Cerebellar nuclear complex (tissue), 1 donor: Measurements from ENCODE around the gene CRX.
"Not testable (repeated sequence)": the region's sequence is repeated elsewhere in the genome, so short reads cannot be mapped to it uniquely, and the experiment has no call there.

Experiments used
- DNase-seq, 2 experiments: peaks; one replicate each; lab custom pipeline; 2025; lab: John Stamatoyannopoulos, UW

The CRX gene

GRCh38 chr19:47803671-47804070 is 18.1 kb upstream of the CRX start:
- DNase-seq, result not testable (repeated sequence)

GRCh38 chr19:47804451-47804850 is 17.3 kb upstream of the CRX start, which contains the start of gene TPRX1:
TSS of gene TPRX1 (minus strand) at chr19:47804551. CDS start at chr19:47804539, 12 bp downstream.
- not testable (repeated sequence) for DNase-seq

DNA sequence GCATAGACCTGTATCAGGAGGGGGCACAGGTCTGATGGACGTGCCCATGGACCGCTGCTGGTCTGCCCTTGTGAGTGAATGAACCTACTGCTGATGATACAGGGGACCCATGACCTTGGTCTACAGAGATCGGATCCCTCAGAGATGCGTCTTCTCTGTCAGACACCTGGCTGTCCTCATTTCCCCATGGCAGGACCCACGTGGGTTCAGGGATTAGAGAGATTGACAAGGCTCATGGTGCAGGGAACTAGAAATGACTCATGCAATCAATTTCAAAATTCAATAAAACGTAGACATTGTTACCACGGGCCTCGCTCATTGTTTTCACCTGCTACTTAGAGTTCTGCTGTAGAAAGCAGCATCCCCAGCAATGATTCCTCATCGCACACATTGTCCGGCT is 16.4 kb upstream of the CRX start:
- DNase-seq, result no peak

- DNase-seq, result no peak
Observed at GRCh38 chr19:47806435-47806834, 15.3 kb upstream of the CRX start.

- no peak for DNase-seq
Observed at GRCh38 chr19:47813304-47813994, 8.3 kb upstream of the CRX start.

DNA sequence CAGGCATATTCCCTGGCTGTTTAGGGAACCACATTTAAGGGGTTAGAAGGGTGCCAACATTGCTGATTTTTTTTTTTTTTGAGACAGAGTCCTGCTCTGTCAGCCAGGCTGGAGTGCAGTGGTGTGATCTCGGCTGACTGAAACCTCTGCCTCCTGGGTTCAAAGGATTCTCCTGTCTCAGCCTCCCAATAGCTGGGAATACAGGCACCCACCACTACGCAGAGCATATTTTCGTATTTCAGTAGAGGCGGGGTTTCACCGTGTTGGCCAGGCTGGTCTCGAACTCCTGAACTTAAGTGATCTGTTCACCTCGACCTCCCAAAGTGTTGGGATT is 7.8 kb upstream of the CRX start:
- DNase-seq, result no peak

DNA sequence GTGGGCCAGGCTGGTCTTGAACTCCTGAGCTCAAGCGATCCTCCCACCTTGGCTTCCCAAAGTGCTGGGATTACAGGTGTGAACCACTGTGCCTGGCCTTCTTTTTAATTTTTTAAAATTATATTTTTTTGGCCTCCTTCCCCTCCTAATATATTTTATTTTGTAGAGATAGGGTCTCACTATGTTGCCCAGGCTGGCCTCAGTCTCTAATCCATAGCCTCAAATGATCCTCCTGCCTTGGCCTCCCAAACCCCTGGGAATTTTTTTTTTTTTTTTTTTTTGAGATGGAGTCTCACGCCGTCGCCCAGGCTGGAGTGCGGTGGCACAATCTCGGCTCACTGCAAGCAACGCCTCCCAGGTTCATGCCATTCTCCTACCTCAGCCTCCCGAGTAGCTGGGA is 5.5 kb upstream of the CRX start:
- not testable (repeated sequence) for DNase-seq

GRCh38 chr19:47818221-47818620 is 3.5 kb upstream of the CRX start:
- DNase-seq, result not testable (repeated sequence)

DNA sequence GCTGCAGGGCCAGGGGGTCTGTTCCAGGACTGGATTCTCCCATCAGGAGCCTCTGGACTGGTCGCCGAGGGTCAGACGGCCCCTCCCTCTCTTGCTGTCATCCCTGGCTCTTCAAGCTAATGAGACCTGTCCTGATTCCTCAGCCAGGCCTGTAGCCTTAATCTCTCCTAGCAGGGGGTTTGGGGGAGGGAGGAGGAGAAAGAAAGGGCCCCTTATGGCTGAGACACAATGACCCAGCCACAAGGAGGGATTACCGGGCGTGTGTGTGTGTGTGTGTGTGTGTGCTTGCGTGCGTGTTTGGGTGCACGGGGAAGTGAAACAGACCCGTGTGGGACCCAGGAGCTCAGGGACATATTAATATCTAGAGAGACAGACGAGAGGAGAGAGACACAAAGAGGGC is 1.9 kb upstream of the CRX start:
- DNase-seq, result no peak

- no peak for DNase-seq
Observed at GRCh38 chr19:47820410-47820809, 1.3 kb upstream of the CRX start.

DNA sequence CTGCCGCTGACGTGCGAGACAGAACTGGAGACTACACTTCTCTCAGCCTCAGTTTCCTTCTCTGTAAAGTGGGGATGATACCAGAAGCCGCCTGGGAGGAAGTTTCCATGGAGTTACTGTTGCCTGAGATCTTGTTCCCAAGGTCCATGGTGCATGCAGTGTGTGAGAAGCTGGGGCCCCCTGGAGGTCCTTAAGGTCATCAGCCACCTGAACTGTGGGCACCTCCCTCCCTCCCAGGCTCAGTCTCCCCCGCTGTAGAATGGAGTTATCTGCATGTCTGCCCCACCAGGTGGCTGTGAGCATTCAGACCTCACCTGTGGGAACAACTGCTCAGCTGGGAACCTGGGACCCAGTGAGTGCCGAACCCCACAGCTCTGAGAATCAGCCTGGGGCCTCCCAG is 2.7 kb downstream of the CRX start:
- no peak for DNase-seq

DNA sequence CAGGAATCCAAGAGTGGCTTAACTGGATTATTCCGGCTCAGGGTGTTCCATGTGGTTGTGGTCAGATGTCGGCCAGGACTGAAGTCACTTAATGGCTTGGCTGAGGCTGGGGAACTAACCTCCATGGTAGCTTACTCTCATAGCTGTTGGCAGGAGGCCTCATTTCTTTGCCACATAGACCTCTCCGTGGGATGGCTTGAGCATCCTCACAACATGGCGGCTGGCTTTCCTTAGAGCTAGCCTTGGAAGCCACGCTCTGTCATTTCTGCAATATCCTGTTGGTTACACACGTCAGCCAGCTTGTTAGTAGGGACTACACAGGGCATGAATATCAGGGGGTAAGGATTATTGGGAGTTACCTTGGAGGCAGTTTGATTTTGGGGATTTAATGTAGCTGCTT is 5.1 kb downstream of the CRX start:
- DNase-seq, result no peak

DNA sequence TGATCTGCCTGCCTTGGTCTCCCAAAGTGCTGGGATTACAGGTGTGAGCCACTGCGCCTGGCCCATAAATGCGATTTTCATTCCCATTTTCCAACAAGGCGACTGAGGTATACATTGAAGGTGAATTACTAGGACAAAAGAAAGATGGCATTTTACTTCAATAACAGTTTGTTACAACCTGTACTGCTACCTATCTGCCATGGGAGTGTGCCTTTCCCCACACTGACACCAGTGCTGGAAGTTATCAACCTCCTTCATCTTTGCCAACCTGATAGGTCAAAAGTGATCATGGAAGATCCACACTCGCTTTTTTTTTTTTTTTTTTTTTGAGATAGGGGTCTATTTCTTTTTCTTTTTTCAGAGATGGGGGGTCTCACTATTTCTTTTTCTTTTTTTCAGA is 11.0 kb downstream of the CRX start:
- DNase-seq, result no peak

DNA sequence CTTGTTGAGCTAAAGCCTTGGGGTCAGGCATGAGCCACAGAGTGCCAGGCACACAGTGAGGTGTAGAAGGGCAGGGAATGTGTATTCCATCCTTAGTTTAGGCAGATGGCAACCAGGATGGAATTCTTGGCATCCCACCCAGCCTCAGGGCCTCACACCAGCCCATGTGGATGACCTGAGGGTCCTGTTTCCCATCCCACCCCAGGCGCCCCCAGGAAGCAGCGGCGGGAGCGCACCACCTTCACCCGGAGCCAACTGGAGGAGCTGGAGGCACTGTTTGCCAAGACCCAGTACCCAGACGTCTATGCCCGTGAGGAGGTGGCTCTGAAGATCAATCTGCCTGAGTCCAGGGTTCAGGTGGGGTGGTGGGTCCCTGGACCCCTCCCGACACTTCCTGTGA is 14.3 kb downstream of the CRX start:
- DNase-seq, result no peak

- no peak for DNase-seq
Observed at GRCh38 chr19:47839411-47839810, 17.7 kb downstream of the CRX start.

DNA sequence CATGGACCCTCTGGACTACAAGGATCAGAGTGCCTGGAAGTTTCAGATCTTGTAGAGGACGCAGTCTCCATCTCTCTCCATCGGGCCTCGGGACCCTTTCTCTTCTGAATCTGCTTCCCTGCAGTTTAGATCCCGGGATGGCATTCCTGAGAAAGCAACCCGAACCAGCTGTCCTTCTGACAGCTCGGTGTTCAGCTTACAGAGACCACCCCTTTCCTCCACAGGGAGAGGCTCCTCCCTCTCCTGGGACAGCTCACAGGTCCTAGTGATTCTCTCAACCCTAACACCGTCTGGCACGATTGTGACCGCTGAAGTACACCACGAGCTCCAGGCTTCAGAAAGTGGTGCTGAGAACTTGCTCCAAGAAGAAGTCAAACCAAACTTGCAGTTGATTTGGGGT is 18.2 kb downstream of the CRX start:
- no peak for DNase-seq

- DNase-seq, result no peak
Observed at GRCh38 chr19:47842941-47843340, 21.2 kb downstream of the CRX start.

DNA sequence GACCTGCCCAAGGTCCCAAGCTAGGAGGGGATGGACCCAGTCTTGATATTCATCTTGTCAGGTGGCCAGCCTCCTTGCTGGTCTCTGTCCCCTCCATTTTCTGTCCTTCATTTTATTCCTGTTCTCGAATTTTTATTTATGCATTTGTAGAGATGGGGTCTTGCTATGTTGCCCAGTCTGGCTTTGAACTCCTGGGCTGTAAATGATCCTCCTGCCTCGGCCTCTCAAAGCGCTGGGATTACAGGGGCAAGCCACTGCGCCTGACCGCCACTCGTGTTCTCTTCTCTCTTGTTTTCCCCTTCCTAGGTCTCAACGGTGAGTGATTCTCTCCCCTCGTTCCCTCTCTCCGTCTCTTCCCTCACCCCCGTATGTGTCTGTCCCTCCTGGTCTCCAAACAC is 26.7 kb downstream of the CRX start:
- DNase-seq, result no peak

DNA sequence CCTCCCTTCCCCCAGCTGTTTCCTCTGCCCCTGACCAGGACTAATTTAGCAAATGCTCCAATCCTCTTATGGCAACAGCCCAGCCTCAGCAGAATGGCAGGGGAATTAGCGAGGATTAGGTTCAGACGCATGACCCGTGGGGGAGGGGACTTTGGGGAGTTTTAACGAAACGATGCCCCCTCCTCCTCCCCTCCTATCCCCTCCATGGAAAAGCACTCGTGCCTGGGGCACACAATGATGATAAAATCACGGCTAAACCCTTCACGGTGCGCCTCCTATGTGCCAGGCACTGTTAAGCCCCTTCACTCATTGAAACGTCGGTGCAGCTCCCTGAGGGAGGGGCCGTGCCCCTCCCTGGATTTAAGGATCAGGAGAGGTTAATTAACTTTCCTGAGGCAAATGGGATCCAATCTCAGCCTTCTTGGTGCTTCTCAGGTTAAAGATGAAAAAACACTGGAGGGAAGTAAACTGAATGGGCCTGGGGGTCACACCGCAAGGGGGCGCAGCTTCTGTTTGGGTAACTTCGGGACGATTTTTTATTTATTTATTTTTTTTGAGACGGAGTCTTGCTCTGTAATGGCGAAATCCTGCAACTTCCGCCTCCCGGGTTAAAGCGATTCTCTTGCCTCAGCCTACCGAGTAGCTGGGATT is 27.2 kb downstream of the CRX start:
- no peak for DNase-seq

- no peak for DNase-seq
Observed at GRCh38 chr19:47853003-47853402, 31.3 kb downstream of the CRX start.

DNA sequence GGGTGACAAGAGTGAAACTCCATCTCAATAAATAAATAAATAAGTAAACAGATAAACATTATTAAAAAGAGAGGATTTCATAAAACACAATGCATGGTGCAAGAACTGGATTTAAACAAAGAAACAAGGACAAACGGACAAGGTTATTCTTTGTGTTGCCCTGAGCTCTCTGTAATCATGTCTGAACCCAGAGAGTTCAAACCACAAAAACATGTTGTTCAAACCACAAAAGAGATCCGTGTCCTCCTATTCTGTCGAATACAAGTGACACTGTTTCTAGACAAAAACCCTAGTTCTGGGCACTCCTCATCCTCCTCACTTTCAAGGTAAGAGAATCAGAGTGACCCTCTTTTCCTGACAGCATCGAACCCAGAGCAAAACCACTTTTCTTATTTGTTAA is 32.7 kb downstream of the CRX start:
- DNase-seq, result no peak

GRCh38 chr19:47858231-47858630 is 36.5 kb downstream of the CRX start:
- DNase-seq, result not testable (repeated sequence)

DNA sequence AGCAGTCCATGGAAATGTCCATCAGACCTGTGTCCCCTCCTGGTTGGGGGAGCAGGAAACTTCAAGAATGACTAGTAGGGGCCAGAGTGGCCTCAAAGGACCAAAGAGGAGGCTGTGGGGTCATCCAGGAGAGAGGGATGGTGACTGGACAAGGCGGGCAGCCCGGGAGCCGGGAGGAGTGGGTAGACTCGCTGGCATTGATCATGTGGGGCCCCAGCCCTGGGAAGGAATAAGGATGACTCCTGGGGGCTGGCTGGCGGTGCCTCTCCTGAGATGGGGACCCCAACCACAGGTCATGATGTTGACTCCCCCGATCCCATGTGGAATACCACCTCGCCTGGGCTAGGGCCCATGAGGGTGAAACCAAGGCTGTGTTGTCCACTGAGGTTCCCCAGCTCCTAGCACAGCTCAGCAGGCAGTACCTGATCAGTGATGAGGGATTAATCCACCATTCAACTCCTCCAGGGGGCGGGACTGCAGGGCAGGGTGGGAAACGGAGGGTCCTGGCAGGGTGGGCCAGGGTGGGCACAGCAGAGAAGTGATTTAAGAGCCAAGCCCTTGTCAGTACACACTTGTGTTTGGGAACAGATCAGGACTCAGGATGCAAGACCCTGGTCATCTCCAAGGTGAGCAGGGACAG is 37.0 kb downstream of the CRX start, which contains the start of gene TPRX2:
TPRX2 (plus strand) TSS at position 590 of the 640 bp plus-strand sequence; CDS start at position 602, 12 bp downstream.
- DNase-seq, result not testable (repeated sequence)
